HEK293 (cell line): ENCODE data around the gene SLC31A1.

ENCODE experiments used
- CTCF ChIP-seq: fragments of 450-650 bp; formaldehyde crosslinking; IDR thresholded peaks from 2 replicates; pipeline ENCODE4 v1.5.1; 2016; ENCODE audit warnings: missing biosample characterization, missing genetic modification characterization
- KLF1 ChIP-seq: fragments of 450-650 bp; formaldehyde crosslinking; IDR thresholded peaks from 2 replicates; pipeline ENCODE4 v1.5.1; 2016; ENCODE audit warnings: missing biosample characterization, missing genetic modification characterization
- MYNN ChIP-seq: fragments of 450-650 bp; formaldehyde crosslinking; IDR thresholded peaks from 2 replicates; pipeline ENCODE4 v1.5.1; 2016; ENCODE audit warnings: missing biosample characterization, missing genetic modification characterization, borderline replicate concordance
- MZF1 ChIP-seq: fragments of 450-650 bp; formaldehyde crosslinking; IDR thresholded peaks from 2 replicates; pipeline ENCODE4 v1.5.1; 2017; ENCODE audit warnings: missing biosample characterization, missing genetic modification characterization, borderline replicate concordance
- YY2 ChIP-seq: fragments of 450-650 bp; formaldehyde crosslinking; IDR thresholded peaks from 2 replicates; pipeline ENCODE4 v1.5.1; 2016; ENCODE audit warnings: missing biosample characterization, missing genetic modification characterization
- ZBTB21 ChIP-seq: fragments of 450-650 bp; formaldehyde crosslinking; IDR thresholded peaks from 2 replicates; pipeline ENCODE4 v1.5.1; 2017; ENCODE audit warnings: missing biosample characterization, missing genetic modification characterization
- ZBTB48 ChIP-seq: fragments of 450-650 bp; formaldehyde crosslinking; IDR thresholded peaks from 2 replicates; pipeline ENCODE4 v1.5.1; 2016; ENCODE audit warnings: missing biosample characterization, missing genetic modification characterization
- ZBTB49 ChIP-seq: fragments of 450-650 bp; formaldehyde crosslinking; IDR thresholded peaks from 2 replicates; pipeline ENCODE4 v1.5.1; 2016; ENCODE audit warnings: missing biosample characterization, missing genetic modification characterization, low read depth
- ZNF132 ChIP-seq: fragments of 450-650 bp; formaldehyde crosslinking; IDR thresholded peaks from 2 replicates; pipeline ENCODE4 v1.5.1; 2017; ENCODE audit warnings: missing biosample characterization, missing genetic modification characterization, borderline replicate concordance
- ZNF133 ChIP-seq: fragments of 450-650 bp; formaldehyde crosslinking; IDR thresholded peaks from 2 replicates; pipeline ENCODE4 v1.5.1; 2016; ENCODE audit warnings: missing biosample characterization, missing genetic modification characterization
- ZNF223 ChIP-seq: fragments of 450-650 bp; formaldehyde crosslinking; IDR thresholded peaks from 2 replicates; pipeline ENCODE4 v1.5.1; 2016; ENCODE audit warnings: missing biosample characterization, missing genetic modification characterization
- ZNF248 ChIP-seq: fragments of 450-650 bp; formaldehyde crosslinking; IDR thresholded peaks from 2 replicates; pipeline ENCODE4 v1.5.1; 2017; ENCODE audit warnings: missing biosample characterization, missing genetic modification characterization
- ZNF274 ChIP-seq, 2 experiments: fragments of 200-500 bp in 1 of 2; fragments of 450-650 bp in 1 of 2; sonication (Bioruptor generic) in 1 of 2; formaldehyde crosslinking in 1 of 2; IDR thresholded peaks; 2 replicates each; pipeline versions ENCODE4 v1.5.1 to v1.6.1; 2014 to 2016; ENCODE audit warnings: borderline replicate concordance in 1 of 2, inconsistent platforms in 1 of 2, low read length in 1 of 2, missing biosample characterization in 1 of 2, missing genetic modification characterization in 1 of 2
- ZNF37A ChIP-seq: fragments of 450-650 bp; IDR thresholded peaks from 2 replicates; pipeline ENCODE4 v1.5.1; 2018; ENCODE audit warnings: missing biosample characterization, missing genetic modification characterization
- ZNF394 ChIP-seq: fragments of 450-650 bp; formaldehyde crosslinking; IDR thresholded peaks from 2 replicates; pipeline ENCODE4 v1.5.1; 2016; ENCODE audit warnings: missing biosample characterization, missing genetic modification characterization, mild to moderate bottlenecking, moderate library complexity, borderline replicate concordance
- ZNF404 ChIP-seq: fragments of 450-650 bp; formaldehyde crosslinking; IDR thresholded peaks from 2 replicates; pipeline ENCODE4 v1.5.1; 2017; ENCODE audit warnings: missing biosample characterization, missing genetic modification characterization
- ZNF501 ChIP-seq: fragments of 450-650 bp; formaldehyde crosslinking; IDR thresholded peaks from 2 replicates; pipeline ENCODE4 v1.5.1; 2016; ENCODE audit warnings: missing biosample characterization, missing genetic modification characterization
- ZNF555 ChIP-seq: fragments of 450-650 bp; formaldehyde crosslinking; conservative IDR thresholded peaks from 2 replicates; pipeline ENCODE4 v1.5.1; 2017; ENCODE audit warnings: missing biosample characterization, mild to moderate bottlenecking, missing genetic modification characterization, inconsistent platforms
- ZNF747 ChIP-seq: fragments of 450-650 bp; formaldehyde crosslinking; IDR thresholded peaks from 2 replicates; pipeline ENCODE4 v1.5.1; 2016; ENCODE audit warnings: missing biosample characterization, missing genetic modification characterization
- ZNF791 ChIP-seq: fragments of 450-650 bp; formaldehyde crosslinking; IDR thresholded peaks from 2 replicates; pipeline ENCODE4 v1.5.1; 2016; ENCODE audit warnings: missing biosample characterization, missing genetic modification characterization
- ZSCAN23 ChIP-seq: fragments of 450-650 bp; formaldehyde crosslinking; IDR thresholded peaks from 2 replicates; pipeline ENCODE4 v1.5.1; 2016; ENCODE audit warnings: missing biosample characterization, missing genetic modification characterization
- TF ChIP-seq, protein P1 (sequence below): fragments of 450-650 bp; formaldehyde crosslinking; IDR thresholded peaks from 2 replicates; pipeline ENCODE4 v1.5.1; 2016; ENCODE audit warnings: missing biosample characterization, missing genetic modification characterization
- TF ChIP-seq, protein P2 (sequence below): fragments of 450-650 bp; formaldehyde crosslinking; IDR thresholded peaks from 2 replicates; pipeline ENCODE4 v1.5.1; 2016; ENCODE audit warnings: missing biosample characterization, missing genetic modification characterization
- TF ChIP-seq, protein P3 (sequence below): fragments of 450-650 bp; formaldehyde crosslinking; IDR thresholded peaks from 2 replicates; pipeline ENCODE4 v1.5.1; 2016; ENCODE audit warnings: missing biosample characterization, missing genetic modification characterization
- TF ChIP-seq, protein P4 (sequence below): fragments of 450-650 bp; formaldehyde crosslinking; IDR thresholded peaks from 2 replicates; pipeline ENCODE4 v1.5.1; 2017; ENCODE audit warnings: missing biosample characterization, missing genetic modification characterization
- TF ChIP-seq, protein P5 (sequence below): fragments of 450-650 bp; formaldehyde crosslinking; optimal IDR thresholded peaks from 2 replicates; pipeline ENCODE3; 2016; ENCODE audit warnings: missing biosample characterization, mild to moderate bottlenecking, missing genetic modification characterization

SLC31A1 gene

DNA sequence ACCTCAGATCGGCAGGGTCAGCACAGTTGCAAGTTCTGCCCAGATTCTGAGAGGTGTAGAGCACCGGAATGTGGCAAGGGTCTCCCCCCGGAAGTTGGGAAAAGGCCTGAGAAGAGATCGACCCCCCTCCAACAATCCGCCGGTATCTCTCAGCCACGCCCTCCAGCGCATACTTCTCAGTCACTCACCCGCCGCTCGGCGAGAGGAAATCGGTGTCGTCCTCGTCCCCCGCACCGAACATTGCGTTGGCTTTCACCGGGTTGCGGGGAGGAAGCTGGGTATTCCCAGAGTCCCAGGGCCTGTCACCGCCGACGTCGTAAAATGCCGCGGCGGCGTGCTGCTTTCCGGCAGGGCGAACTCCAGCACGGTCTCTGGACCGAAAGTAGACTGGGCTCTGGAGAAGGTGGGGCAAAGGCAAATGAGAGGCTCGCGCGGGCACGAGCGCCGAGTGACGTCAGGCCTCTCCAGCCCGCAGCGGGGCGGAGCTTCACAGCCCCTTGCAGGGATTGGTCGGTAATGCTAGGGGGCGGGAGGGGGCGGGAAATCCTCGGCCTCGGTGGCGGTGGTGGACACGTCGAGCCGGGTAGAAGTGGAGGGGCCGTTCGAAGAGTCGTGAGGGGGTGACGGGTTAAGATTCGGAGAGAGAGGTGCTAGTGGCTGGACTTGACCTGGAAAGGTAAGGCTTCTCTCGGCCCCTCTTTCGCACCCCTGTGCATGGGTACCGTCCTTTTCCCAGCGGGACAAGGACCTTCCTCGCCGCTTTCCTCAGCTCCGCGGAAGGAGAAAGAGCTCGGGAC is at the start of gene SLC31A1, which contains the start of gene FKBP15 (continued):
- TF ChIP-seq, protein P1, sequence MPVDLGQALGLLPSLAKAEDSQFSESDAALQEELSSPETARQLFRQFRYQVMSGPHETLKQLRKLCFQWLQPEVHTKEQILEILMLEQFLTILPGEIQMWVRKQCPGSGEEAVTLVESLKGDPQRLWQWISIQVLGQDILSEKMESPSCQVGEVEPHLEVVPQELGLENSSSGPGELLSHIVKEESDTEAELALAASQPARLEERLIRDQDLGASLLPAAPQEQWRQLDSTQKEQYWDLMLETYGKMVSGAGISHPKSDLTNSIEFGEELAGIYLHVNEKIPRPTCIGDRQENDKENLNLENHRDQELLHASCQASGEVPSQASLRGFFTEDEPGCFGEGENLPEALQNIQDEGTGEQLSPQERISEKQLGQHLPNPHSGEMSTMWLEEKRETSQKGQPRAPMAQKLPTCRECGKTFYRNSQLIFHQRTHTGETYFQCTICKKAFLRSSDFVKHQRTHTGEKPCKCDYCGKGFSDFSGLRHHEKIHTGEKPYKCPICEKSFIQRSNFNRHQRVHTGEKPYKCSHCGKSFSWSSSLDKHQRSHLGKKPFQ, result no peak
- TF ChIP-seq ZNF791 (tag by site-specific recombination) (no peak), ZNF37A (tag by site-specific recombination) (no peak), ZBTB21 (peak; percentile 89), CTCF (tag by site-specific recombination) (no peak), ZNF132 (tag by site-specific recombination) (no peak), ZNF747 (tag by site-specific recombination) (no peak), ZNF501 (tag by site-specific recombination) (peak; percentile 35; the same call in 1 of the 2 replicates), MZF1 (tag by site-specific recombination) (no peak), ZNF555 (tag by site-specific recombination) (no peak), ZNF248 (tag by site-specific recombination) (no peak), ZNF133 (tag by site-specific recombination) (no peak), ZNF274 (IDR thresholded peaks at IDR 0.05; ENCODE audit: low read length) (no peak), ZNF274 (tag by site-specific recombination; IDR thresholded peaks at IDR 0.05; ENCODE audit: borderline replicate concordance) (no peak), KLF1 (tag by site-specific recombination) (no peak; the same call in 1 of the 2 replicates), ZBTB49 (tag by site-specific recombination) (no peak), ZBTB48 (tag by site-specific recombination) (no peak), YY2 (tag by site-specific recombination) (no peak), MYNN (tag by site-specific recombination) (no peak), ZNF404 (tag by site-specific recombination) (no peak), ZNF394 (tag by site-specific recombination) (no peak), ZSCAN23 (tag by site-specific recombination) (peak; percentile 63; the same call in 1 of the 2 replicates), ZNF223 (no peak)
- TF ChIP-seq, protein P2, sequence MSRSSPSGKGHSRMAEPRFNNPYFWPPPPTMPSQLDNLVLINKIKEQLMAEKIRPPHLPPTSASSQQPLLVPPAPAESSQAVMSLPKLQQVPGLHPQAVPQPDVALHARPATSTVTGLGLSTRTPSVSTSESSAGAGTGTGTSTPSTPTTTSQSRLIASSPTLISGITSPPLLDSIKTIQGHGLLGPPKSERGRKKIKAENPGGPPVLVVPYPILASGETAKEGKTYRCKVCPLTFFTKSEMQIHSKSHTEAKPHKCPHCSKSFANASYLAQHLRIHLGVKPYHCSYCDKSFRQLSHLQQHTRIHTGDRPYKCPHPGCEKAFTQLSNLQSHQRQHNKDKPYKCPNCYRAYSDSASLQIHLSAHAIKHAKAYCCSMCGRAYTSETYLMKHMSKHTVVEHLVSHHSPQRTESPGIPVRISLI (tag by site-specific recombination), result no peak
- TF ChIP-seq, protein P3, sequence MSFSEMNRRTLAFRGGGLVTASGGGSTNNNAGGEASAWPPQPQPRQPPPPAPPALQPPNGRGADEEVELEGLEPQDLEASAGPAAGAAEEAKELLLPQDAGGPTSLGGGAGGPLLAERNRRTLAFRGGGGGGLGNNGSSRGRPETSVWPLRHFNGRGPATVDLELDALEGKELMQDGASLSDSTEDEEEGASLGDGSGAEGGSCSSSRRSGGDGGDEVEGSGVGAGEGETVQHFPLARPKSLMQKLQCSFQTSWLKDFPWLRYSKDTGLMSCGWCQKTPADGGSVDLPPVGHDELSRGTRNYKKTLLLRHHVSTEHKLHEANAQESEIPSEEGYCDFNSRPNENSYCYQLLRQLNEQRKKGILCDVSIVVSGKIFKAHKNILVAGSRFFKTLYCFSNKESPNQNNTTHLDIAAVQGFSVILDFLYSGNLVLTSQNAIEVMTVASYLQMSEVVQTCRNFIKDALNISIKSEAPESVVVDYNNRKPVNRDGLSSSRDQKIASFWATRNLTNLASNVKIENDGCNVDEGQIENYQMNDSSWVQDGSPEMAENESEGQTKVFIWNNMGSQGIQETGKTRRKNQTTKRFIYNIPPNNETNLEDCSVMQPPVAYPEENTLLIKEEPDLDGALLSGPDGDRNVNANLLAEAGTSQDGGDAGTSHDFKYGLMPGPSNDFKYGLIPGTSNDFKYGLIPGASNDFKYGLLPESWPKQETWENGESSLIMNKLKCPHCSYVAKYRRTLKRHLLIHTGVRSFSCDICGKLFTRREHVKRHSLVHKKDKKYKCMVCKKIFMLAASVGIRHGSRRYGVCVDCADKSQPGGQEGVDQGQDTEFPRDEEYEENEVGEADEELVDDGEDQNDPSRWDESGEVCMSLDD (tag by site-specific recombination), result no peak
- TF ChIP-seq, protein P4, sequence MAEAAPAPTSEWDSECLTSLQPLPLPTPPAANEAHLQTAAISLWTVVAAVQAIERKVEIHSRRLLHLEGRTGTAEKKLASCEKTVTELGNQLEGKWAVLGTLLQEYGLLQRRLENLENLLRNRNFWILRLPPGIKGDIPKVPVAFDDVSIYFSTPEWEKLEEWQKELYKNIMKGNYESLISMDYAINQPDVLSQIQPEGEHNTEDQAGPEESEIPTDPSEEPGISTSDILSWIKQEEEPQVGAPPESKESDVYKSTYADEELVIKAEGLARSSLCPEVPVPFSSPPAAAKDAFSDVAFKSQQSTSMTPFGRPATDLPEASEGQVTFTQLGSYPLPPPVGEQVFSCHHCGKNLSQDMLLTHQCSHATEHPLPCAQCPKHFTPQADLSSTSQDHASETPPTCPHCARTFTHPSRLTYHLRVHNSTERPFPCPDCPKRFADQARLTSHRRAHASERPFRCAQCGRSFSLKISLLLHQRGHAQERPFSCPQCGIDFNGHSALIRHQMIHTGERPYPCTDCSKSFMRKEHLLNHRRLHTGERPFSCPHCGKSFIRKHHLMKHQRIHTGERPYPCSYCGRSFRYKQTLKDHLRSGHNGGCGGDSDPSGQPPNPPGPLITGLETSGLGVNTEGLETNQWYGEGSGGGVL (tag by site-specific recombination), result peak; percentile 12; the same call in 1 of the 2 replicates
- TF ChIP-seq, protein P5, sequence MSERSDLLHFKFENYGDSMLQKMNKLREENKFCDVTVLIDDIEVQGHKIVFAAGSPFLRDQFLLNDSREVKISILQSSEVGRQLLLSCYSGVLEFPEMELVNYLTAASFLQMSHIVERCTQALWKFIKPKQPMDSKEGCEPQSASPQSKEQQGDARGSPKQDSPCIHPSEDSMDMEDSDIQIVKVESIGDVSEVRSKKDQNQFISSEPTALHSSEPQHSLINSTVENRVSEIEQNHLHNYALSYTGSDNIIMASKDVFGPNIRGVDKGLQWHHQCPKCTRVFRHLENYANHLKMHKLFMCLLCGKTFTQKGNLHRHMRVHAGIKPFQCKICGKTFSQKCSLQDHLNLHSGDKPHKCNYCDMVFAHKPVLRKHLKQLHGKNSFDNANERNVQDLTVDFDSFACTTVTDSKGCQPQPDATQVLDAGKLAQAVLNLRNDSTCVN (tag by site-specific recombination), result peak; percentile 77
